Subcutaneous adipose tissue (tissue), 4 donors: ENCODE measurements around the gene RPA3. TPM values are rescaled to one million over a fixed set of nuclear protein-coding genes. Genes with fewer than 3 reads are reported as not detected.

ENCODE experiments used
- total RNA-seq, 4 donors: library from RNA; depleted of rRNA; stranded (reverse); fragments of >200 nt; gene quantifications; one replicate each; pipeline ENCODE4 v1.1.0, GENCODE V29; 2016
- TF ChIP-seq, protein P1 (sequence below): fragments of 450-650 bp; IDR thresholded peaks from one replicate; pipeline ENCODE4 v1.5.1; 2016; ENCODE audit warnings: low read depth, mild to moderate bottlenecking, control low read depth, antibody characterized with exemption, moderate library complexity

The RPA3 gene
- total RNA-seq, 4 donors from 2014 or later: 10.5 to 22.7 (median 16.9) TPM

DNA sequence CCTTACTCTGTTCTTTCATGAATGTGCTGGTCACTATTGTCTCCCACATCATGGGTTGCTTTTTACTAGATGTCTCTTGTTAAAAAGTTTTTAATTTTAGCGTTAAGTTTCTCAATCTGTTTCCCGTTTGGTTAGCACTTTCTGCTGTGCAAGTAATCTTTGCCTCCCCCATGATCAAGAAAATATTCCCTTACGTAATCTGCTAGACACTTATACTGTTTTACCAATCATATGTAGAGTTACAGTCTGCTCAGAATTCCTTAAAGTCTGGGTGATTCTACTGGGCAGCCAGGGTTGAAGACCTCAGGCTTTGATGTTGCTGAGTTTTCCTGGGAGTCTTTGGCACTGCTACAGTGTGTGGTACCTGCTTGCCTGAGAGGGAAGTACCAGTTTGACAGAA is 38.2 kb upstream of the RPA3 start:
- TF ChIP-seq, protein P1, sequence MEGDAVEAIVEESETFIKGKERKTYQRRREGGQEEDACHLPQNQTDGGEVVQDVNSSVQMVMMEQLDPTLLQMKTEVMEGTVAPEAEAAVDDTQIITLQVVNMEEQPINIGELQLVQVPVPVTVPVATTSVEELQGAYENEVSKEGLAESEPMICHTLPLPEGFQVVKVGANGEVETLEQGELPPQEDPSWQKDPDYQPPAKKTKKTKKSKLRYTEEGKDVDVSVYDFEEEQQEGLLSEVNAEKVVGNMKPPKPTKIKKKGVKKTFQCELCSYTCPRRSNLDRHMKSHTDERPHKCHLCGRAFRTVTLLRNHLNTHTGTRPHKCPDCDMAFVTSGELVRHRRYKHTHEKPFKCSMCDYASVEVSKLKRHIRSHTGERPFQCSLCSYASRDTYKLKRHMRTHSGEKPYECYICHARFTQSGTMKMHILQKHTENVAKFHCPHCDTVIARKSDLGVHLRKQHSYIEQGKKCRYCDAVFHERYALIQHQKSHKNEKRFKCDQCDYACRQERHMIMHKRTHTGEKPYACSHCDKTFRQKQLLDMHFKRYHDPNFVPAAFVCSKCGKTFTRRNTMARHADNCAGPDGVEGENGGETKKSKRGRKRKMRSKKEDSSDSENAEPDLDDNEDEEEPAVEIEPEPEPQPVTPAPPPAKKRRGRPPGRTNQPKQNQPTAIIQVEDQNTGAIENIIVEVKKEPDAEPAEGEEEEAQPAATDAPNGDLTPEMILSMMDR: no peak

DNA sequence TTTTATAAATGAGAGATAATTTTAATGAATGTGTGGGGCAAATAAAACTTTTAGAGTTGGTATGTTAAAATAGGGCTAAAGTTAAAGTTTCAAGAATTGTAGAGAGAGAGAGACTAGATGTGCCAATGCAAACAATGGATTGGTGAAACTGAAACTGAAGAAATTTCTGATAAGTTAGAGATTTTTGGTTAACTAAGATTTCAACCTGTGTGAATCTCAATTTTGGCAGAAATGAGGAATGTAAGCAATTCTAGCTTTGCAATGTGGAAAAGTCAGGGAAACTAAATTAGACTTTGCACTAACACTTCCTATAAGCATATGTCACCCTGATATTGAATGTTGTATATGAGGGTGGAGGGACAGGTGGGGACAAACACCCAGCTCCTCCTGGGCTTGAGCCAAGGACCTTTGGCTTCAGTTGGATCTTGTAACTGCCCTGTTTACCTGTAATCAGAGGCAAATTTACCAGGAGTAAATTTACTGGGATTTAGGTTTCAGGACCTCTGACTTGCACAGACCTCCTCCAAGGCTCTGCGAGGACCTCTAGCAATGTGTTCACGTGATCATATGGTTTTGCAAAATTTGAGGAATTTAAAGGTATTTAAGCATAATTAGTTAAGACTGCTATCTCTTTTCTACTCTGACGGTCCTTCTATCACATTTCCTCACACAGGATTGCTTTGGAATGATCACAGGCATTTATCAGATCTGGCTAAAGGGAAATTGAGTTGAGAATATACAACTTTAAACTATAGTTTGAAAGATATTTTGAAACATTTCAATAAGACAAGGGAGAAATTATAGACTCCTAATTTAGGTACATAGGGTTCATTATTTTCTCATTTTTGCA is 33.1 kb upstream of the RPA3 start:
- TF ChIP-seq, protein P1: no peak

DNA sequence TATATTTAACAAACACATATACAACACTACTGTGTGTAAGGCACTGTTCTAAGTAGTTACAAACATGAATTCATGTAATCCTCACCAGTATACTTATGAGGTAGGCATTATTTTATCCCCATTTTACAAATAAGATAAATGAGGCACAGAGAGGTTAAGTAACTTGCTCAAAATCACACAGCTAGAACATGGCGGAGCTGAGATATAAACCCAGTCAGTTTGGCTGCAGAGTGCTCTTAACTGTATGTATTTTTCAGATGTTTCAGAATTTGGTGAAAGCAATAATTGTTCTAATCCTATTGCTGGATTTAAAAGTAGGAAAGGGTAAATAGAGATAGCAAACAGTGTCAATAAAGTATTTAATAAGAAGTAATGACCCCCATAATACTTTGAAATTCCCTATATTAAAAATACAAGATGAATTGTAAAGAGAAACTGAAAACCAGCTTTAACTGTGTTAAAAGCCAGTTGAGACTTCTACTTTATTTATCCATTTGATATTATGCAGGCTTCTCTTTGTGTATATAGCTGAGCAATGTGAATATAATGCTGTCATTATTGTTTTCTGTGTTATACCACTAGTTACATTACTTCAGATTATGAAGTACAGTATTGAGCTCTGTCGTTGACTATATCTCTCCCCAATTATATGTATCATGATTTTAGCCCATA is 32.3 kb upstream of the RPA3 start:
- TF ChIP-seq, protein P1: no peak

DNA sequence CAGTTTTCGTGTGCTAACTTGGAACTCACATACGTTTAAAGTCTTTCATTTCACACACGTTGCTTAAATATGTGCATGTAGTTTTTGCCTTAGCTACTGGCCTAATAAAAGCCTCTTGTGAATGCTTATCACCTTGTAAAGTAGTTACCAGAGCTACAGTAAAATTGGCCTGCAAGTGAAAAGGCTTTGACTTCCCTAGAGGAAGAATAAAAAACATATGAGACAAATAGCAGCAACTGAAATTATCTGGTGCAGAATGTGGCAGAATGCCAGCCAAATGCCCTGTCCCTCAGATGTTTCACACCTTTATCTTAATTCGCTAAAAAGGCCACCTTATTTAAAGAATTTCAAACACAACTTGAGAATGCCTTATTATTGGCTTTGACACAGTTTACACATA is 28.1 kb upstream of the RPA3 start:
- TF ChIP-seq, protein P1: no peak

DNA sequence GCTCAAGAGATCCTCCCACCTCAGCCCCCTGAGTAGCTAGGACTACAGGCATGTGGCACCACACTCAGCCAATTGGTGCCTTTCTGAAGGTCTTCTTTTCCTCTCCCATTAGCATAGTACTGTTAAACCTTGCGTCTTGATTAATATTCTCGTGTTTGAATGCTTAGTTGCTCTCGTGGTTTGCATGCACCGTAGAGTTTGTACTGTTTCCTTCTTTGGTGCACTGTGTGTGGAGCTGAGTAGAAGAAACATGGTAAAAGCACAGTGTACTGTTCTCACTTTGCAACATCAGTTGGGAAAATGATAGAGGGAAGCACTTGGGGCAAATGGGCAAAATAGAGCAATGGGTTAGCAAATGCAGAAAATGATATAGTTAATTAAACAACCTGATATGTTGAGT is 27.6 kb upstream of the RPA3 start:
- TF ChIP-seq, protein P1: no peak

DNA sequence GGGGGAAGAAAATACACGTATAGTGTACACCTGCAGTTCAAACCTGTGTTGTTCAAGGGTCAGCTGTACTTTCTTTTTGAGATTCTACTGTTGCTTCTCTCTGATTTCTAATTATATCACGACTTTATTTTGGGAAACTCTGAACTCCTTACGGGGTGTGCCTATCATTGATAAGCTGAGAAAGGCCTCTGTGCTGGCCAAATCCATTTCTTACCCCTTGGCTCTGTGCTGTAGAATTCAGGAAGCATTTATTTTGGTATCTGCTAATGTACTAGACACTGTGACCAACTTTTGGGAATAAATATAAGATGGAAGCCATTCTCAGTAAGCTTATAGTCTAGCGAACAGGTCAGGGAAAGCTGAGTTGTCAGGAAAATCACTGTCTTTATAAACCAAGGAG is 26.9 kb upstream of the RPA3 start:
- TF ChIP-seq, protein P1: no peak

GRCh38 chr7:7742223-7742622 is 23.8 kb upstream of the RPA3 start:
- TF ChIP-seq, protein P1: no peak
